HG03520 (cell line): Measurements from ENCODE around the gene SPEF2.
A peak's percentile ranks its signal among the peaks of the same experiment; 100 is the strongest.

Experiments
- ATAC-seq: cut with Tn5 transposase; IDR thresholded peaks from one replicate; pipeline ENCODE4 v1.9.1; 2021; ENCODE audit warnings: mild to moderate bottlenecking, moderate library complexity; ENCODE audit not compliant: unreplicated experiment

The SPEF2 gene

DNA sequence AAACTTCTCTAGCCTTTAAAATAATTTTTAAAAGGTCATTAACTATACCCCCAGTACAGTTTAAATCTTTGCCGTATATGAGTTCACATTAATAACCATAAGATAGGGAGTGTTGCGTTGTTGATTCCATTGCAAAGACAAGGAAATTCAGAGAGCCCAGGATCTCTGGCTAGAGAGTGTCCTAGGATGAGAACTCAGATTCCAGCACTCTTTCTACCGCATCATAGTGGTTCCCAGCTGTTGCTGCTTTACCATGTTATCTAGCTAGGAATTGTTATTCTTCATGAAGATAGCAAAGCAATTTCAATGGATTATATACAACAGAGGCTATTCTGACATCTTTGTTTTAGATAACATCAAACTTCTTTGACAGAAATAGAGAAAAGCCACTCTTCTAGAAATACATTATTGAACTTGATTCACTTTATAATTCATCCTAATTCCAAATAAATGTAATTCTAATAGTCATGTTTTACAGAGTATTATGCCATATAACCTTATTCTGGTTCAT is 160.7 kb downstream of the SPEF2 start:
- no peak for ATAC-seq

- ATAC-seq = no peak
Measured at GRCh38 chr5:35780236-35780635, 162.6 kb downstream of the SPEF2 start.

- ATAC-seq = no peak
Measured at GRCh38 chr5:35781181-35781790, 163.6 kb downstream of the SPEF2 start.

DNA sequence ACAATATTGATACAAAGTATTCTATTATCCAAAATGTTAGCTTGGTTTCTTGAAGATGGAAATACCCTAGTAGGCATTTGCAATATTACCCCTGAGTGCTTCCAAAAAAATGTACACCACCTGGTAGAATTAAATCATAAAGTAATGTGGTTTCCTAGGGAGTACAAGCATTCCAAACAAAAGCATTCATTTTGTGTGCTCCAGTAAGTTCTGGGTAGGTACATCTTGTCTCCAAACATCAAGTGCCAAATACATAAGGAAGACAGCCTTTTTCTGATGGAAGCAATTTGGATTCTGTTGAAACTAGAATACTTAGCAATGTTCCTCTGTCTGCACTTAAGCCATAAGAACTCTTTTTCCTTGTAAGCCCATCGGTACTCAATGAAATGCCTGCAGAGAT is 165.9 kb downstream of the SPEF2 start:
- no peak for ATAC-seq

DNA sequence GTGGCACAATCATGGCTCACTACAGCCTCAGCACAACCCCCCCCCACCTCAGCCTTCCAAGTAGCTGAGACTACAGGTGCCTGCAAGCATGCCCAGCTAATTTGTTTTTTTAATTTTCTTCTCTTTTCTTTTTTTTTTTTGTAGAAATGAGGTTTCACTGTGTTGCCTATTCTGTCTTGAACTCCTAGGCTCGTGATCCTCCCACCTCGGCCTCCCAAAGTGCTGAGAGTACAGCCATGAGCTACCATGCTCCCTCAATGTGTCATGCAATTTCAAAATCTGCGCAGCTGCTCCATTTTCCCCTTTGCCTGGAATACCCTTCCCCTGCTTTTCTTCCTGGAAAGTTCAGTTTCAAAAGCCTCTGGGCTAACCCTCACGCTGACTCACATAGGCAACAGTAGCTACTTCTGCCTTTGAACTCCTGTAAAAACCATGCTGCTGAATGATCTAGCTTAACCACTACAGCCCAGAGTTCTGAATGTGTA is 168.0 kb downstream of the SPEF2 start:
- ATAC-seq = no peak

- ATAC-seq = no peak
Measured at GRCh38 chr5:35788724-35789123, 171.1 kb downstream of the SPEF2 start.

- ATAC-seq = no peak
Measured at GRCh38 chr5:35789732-35790456, 172.2 kb downstream of the SPEF2 start.

DNA sequence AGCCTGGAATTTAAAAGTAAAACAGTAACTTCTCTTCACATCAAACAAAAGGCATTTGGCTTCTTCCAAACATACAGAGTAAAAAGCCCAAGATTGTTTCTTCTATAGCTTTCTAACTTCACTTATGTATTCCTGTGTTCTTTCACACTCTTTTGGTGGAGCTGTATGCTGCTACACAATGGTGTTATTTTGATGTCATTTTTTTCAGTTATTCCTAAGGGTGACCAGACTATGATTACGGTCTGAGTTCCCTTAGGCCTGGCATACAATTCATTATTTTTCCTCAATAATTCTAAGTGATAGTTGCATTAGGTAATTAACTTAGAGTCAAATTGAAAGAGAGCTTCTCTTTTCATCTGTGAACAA is 172.8 kb downstream of the SPEF2 start:
- ATAC-seq = no peak

DNA sequence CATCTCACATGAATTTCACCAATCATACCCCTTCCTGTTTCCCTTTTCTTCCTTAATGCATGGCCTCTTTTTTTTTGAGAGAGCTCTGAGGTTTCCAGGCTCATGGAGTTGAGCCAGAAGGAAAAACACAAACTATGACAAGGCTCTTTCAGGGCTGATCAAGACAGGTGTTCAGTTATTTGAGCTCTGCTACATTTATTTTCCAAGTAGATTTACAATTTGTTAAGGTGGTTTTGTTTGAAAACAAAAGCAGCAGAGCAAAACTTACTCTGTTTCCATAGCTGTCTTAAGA is 176.6 kb downstream of the SPEF2 start:
- no peak for ATAC-seq

- no peak for ATAC-seq
Measured at GRCh38 chr5:35794684-35795375, 177.2 kb downstream of the SPEF2 start.

GRCh38 chr5:35799181-35799580 is 181.5 kb downstream of the SPEF2 start:
- ATAC-seq = no peak

DNA sequence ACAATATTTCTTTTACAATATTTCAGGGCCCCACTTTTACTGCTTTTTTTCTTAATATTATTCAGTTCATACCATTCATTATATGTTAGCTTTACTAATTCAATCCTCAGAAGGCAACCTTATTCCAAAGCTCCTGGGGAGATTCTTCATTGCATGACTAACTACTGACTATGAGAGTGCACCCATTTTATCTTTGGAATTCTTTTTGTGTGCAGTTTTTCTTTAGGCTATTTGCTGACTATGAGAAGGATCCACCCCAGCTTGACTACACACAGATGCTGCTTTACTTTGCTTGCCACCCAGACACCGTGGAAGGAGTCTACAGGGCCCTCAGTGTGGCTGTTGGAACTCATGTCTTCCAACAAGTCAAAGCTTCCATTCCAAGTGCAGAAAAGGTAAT is 182.1 kb downstream of the SPEF2 start:
- no peak for ATAC-seq

GRCh38 chr5:35803191-35803651 is 185.6 kb downstream of the SPEF2 start:
- no peak for ATAC-seq

DNA sequence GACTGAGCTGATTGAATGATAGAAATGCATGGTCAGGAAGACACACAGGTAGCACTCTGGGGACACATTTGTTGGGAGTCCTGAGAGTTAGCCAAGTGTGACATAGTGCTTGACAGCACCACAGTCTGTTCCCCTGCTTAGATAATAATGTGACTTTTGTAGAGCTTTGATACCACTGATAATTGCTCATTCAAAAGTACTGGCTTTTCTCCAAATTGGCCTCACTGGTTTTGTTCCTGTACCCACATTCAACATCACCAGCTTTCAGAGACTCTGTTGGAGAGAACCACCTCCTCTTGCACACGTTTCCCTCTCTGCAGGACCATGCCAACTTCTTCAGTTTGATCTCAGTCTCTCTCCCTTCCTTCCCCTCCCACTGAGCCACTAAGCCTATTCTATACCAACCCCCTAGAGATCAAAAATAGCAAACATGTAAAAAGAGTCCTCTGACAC is 186.6 kb downstream of the SPEF2 start:
- no peak for ATAC-seq

- ATAC-seq = no peak
Measured at GRCh38 chr5:35804841-35805240, 187.2 kb downstream of the SPEF2 start.

- no peak for ATAC-seq
Measured at GRCh38 chr5:35810601-35811000, 192.9 kb downstream of the SPEF2 start.

- ATAC-seq = no peak
Measured at GRCh38 chr5:35811108-35811741, 193.6 kb downstream of the SPEF2 start.

DNA sequence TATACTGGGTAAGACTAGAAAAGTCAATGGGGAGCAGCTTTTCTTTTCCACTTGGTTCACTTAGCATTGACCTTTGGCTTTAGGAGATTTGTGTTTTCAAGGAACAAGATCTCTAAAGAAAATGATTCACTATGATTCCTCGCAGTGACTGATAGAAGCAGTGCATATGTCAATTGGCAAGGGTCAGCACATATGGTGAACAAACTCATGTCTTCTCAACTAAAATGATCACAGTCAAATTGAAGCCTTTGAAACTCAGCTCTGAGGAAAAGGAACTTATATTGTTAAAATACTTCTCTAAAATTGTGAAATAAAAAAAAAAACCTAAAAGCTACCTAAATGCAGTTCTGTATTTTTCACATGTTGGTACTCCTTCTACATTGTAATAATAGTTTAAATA is 195.9 kb downstream of the SPEF2 start:
- no peak for ATAC-seq

GRCh38 chr5:35815089-35815936 is 197.7 kb downstream of the SPEF2 start:
- ATAC-seq = peak; percentile 94

DNA sequence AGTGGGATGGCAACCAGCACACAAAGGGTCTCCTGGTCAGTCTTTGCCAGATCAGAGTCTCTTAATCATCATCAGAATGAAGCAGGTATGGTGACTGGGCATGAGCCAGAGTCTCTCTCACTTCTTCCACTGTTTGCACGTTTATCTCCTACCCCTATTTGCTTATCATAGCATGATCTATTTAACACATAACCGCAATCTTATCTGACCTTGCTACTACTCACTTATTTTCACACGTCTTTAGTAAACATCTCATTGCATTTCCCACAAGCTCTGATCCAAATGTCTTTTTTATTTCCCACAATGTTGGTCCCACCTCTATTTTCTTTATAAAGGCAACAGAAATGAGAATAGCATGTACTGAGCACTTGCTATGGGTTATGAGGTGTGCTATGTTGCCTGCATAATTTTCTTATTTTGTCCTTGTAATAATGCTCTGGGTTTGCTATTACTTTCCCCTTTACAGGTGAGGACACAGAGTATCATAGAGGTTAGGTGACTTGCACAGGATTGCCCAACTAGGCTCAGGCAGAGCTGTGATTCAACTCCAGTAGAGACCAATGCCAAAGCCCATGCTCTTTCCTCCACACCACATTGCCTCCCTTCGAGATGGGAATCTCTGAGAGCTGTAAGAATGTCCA is 199.3 kb downstream of the SPEF2 start:
- ATAC-seq = no peak
